Cardiac fibroblast (primary cell): ENCODE measurements around the gene IMPA2.

Source experiments
- DNase-seq, 2 donors: peaks; one replicate each; pipeline versions ENCODE4 v3.0.0 to v3.0.0-alpha.2; 2010; ENCODE audit warnings: low read depth in 2 of 2
- H3K4me3 ChIP-seq, 2 donors: replicated peaks in 1 of 2; 1 replicate in 1 of 2; 2 replicates in 1 of 2; pipeline ENCODE4 v1.5.1; 2011; ENCODE audit warnings: low read depth in 2 of 2, low read length in 2 of 2, mild to moderate bottlenecking in 2 of 2, moderate library complexity in 1 of 2
- CTCF ChIP-seq: IDR thresholded peaks from one replicate; pipeline ENCODE4 v1.5.1; 2011; ENCODE audit warnings: low read depth, mild to moderate bottlenecking, low read length, inconsistent platforms

IMPA2 gene

GRCh38 chr18:12027480-12027879 lies 46.2 kb downstream of the IMPA2 start:
- DNase-seq, result no peak
- no peak overlapping the region for H3K4me3 ChIP-seq

GRCh38 chr18:12028040-12028628 lies 46.8 kb downstream of the IMPA2 start:
- TF ChIP-seq CTCF, result no peak

More at GRCh38 chr18:12027480-12027879, 46.2 kb downstream of the IMPA2 start:
- no peak for TF ChIP-seq CTCF

GRCh38 chr18:12028674-12029073 lies 47.4 kb downstream of the IMPA2 start:
- TF ChIP-seq CTCF, result no peak
- no peak for DNase-seq
- no peak overlapping the region for H3K4me3 ChIP-seq

More at GRCh38 chr18:12028040-12028628, 46.8 kb downstream of the IMPA2 start:
- DNase-seq, result peak in 1 of 2 donors; percentile 46
- H3K4me3 ChIP-seq, result no peak overlapping the region

- DNase-seq, result no peak
- no peak overlapping the region for H3K4me3 ChIP-seq
- TF ChIP-seq CTCF, result no peak
These were observed 48.7 kb downstream of the IMPA2 start for GRCh38 chr18:12029786-12030584.

GRCh38 chr18:12030670-12031069 lies 49.4 kb downstream of the IMPA2 start:
- no peak for TF ChIP-seq CTCF
- no peak overlapping the region for H3K4me3 ChIP-seq
- no peak for DNase-seq

GRCh38 chr18:12031181-12031580 lies 49.9 kb downstream of the IMPA2 start:
- no peak overlapping the region for H3K4me3 ChIP-seq
- DNase-seq, result no peak
- TF ChIP-seq CTCF, result no peak
